ENCODE results near the gene CAMSAP3.
A peak's percentile ranks its signal among the peaks of the same experiment; 100 is the strongest.

The CAMSAP3 gene

GRCh38 chr19:7636691-7637373 lies 41.2 kb downstream of the CAMSAP3 start, which contains the start of gene STXBP2:
TSS of gene STXBP2 (plus strand) at chr19:7637110. CDS start at chr19:7637150, 40 bp downstream.
- peak; percentile 89 to 95 (median 94) for DNase-seq

GRCh38 chr19:7637374-7638256 lies 42.0 kb downstream of the CAMSAP3 start:
- DNase-seq = peak in 3 of 6 experiments; percentile 39 to 45 (median 44)

DNA sequence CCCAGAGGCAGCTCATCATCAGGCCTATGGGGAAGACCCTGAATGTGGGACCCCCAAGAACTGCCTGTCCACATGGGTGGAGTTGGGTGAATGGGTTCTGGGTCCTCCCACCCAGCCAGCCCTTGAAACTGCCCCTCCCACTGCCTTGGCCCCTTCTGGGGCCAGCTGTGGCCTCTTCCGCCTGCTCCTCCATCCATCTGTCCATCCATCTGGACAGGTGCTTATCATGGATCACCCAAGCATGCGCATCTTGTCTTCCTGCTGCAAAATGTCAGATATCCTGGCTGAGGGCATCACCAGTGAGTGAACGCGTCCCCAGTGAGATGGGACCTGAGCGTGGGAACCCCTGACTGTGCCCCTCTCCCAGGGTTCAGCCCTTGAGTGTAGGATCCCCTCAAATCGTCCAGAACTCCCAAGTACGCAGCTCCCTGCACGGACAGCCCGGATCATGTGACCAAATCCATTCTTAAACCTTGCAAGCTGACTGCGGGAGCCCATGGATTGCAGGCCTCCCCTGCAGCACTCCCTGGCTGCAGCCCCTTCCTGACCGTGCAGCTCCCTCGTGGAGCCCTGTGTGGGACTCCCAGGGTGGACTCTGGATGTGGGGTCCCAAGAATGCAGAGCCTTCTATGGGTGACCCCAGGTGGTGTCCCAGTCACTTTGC lies 43.3 kb downstream of the CAMSAP3 start:
- DNase-seq = no peak

GRCh38 chr19:7639863-7640348 lies 44.2 kb downstream of the CAMSAP3 start:
- DNase-seq = no peak

- no peak for DNase-seq
These were observed 45.1 kb downstream of the CAMSAP3 start for GRCh38 chr19:7640803-7641202.

DNA sequence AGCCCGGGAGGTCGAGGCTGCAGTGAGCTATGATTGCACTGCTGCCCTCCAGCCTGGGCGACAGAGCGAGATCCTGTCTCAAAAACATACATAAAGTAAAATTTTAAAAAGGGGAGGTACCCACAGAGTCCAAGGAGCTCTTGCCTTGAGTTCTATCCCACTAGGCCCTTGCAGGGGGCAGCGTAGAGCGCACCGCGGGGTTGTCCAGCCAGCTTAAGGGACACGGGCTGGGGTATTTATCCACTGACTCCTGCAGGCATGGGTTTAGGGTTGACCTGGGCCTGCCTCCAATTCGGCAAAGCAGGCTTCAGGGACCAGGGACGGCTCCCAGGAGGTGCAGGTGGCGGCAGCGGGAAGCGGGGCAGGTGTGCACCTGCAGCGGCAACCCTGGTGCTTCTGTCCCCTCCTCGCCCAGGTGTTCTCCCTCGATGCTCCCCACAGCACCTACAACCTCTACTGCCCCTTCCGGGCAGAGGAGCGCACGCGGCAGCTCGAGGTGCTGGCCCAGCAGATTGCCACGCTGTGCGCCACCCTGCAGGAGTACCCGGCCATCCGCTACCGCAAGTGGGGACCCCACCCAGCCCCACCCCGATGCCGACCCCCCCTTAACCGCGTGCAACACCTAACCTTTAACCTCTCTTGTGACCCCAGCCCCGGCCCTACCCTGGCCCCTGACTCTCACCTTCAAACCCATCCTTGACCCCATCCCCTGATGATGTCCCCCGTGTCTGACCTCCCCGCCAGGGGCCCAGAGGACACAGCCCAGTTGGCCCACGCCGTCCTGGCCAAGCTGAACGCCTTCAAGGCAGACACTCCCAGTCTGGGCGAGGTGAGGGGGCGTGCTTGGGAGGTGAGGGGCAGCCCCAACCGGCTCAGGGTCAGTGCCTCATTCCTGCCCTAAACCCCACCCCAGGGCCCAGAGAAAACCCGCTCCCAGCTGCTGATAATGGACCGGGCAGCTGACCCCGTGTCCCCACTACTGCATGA lies 45.9 kb downstream of the CAMSAP3 start:
- DNase-seq = no peak

- DNase-seq = no peak
These were observed 46.8 kb downstream of the CAMSAP3 start for GRCh38 chr19:7642295-7643030.

DNA sequence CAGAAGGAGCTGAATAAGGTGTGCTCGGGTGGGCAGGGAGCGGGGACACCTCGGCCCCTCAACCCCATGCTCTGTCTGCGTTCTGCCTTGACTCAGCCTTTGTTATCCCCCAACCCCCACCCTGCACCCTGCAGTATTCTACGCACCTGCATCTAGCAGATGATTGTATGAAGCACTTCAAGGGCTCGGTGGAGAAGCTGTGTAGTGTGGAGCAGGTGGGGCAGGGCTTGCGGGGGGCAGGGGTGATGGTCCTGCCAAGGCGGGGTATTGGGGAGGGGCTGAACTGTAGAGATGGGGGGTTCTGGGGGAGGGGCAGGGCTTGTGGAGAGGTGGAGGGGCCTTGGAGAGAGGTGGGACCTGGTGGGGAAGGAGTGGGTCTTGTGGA lies 47.4 kb downstream of the CAMSAP3 start:
- DNase-seq = no peak

DNA sequence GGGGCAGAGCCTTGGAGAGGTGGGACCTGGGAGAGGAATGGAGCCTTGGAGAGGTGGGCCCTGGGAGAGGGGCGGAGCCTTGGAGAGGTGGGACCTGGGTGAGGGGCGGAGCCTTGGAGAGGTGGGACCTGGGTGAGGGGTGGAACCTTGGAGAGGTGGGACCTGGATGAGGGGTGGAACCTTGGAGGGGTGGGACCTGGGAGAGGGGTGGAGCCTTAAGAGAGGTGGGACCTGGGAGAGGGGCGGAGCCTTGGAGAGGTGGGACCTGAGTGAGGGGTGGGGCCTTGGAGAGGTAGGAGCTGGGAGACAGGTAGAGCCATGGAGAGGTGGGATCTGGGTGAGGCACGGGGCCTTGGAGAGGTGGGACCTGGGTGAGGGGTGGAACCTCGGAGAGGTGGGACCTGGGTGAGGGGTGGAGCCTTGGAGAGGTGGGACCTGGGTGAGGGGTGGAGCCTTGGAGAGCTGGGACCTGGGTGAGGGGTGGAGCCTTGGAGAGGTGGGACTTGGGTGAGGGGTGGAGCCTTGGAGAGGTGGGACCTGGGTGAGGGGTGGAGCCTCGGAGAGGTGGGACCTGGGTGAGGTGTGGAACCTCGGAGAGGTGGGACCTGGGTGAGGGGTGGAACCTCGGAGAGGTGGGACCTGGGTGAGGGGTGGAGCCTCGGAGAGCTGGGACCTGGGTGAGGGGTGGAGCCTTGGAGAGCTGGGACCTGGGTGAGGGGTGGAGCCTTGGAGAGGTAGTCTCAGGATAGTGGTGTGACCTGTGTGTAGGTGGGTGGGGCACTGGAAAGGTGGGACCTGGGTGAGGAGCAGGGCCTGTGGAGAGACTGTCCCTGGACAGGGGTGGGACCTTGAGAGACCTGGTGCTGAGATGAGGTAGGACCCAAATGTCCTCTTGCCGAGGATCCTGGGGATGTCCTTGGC lies 48.2 kb downstream of the CAMSAP3 start:
- peak in 2 of 6 experiments; percentile 33 to 36 for DNase-seq

GRCh38 chr19:7644550-7644877 lies 48.9 kb downstream of the CAMSAP3 start:
- no peak for DNase-seq

GRCh38 chr19:7645163-7645562 lies 49.5 kb downstream of the CAMSAP3 start:
- DNase-seq = no peak

GRCh38 chr19:7645656-7646425 lies 50.2 kb downstream of the CAMSAP3 start:
- DNase-seq = no peak

GRCh38 chr19:7646426-7646700 lies 50.7 kb downstream of the CAMSAP3 start:
- no peak for DNase-seq

- no peak for DNase-seq
These were observed 51.5 kb downstream of the CAMSAP3 start for GRCh38 chr19:7647156-7647555.

DNA sequence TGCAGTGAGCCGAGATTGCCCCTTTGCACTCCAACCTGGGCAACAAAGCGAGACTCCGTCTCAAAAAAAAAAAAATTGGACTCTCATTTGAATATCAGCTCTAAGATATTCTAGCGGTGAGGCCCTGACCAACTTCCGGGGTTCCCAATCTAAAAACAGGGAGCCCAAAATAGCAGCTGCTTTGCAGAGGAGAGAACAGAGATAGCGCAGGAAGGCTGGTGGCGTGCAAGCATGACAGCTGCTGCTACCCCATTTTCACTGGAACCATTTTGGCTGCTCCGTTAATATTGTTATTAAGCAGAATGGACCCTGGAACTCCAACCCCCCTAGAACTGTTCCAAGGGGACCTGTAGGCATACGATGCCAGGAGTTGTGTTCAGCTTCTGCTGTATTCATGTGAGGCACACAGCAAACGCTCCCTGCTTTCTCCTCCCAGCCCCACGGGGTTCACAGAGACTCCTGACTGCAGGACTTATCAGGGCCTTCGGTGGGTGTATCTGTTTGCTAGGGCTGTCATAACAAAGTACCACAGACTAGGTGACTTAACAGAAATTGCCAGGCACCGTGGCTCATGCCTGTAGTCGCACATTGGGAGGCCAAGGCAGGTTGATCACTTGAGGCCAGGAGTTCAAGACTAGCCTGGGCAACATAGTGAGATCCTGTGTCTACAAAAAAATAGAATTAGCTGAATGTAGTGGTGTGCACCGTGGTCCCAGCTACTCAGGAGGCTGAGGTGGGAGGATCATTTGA lies 52.8 kb downstream of the CAMSAP3 start:
- DNase-seq = no peak

- DNase-seq = no peak
These were observed 54.5 kb downstream of the CAMSAP3 start for GRCh38 chr19:7650148-7650547.

- peak; percentile 71 to 90 (median 84) for DNase-seq
These were observed 56.5 kb downstream of the CAMSAP3 start for GRCh38 chr19:7652061-7652641.

DNA sequence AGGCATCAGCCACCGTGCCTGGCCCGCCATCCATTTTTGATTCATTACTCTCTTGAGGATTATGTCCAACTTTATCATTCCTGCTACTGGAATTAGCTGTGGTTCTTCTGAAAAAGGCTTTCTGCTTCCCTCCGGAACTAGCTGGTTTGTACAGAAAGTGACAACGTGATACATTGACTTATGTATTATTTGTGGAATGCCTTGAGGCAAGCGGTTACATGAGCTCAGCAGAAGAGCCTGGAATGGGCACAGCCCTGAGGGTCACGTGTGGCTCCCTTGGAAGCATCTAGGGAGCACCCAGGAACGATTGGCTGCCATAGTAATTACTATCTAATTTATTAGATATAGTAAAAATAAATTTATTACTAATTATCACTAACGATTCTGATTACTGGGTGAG lies 58.7 kb downstream of the CAMSAP3 start:
- no peak for DNase-seq

- no peak for DNase-seq
These were observed 59.9 kb downstream of the CAMSAP3 start for GRCh38 chr19:7655581-7655980.
